HG03060 (cell line): ENCODE data around the gene KLHL25.

Experiments
- ATAC-seq: cut with Tn5 transposase; IDR thresholded peaks from one replicate; pipeline ENCODE4 v1.9.1; 2021; ENCODE audit warnings: low read depth, moderate number of reproducible peaks; ENCODE audit not compliant: unreplicated experiment

Gene KLHL25

GRCh38 chr15:85750319-85751290 is 44.1 kb downstream of the KLHL25 start:
- ATAC-seq, result no peak

GRCh38 chr15:85749261-85750151 is 45.2 kb downstream of the KLHL25 start:
- no peak for ATAC-seq

- no peak for ATAC-seq
Measured at GRCh38 chr15:85748729-85749128, 46.0 kb downstream of the KLHL25 start.

- ATAC-seq, result no peak
Measured at GRCh38 chr15:85748176-85748575, 46.5 kb downstream of the KLHL25 start.

GRCh38 chr15:85746641-85747040 is 48.1 kb downstream of the KLHL25 start:
- ATAC-seq, result no peak

GRCh38 chr15:85745525-85746150 is 49.1 kb downstream of the KLHL25 start:
- ATAC-seq, result no peak

GRCh38 chr15:85745023-85745422 is 49.7 kb downstream of the KLHL25 start:
- no peak for ATAC-seq

- ATAC-seq, result no peak
Measured at GRCh38 chr15:85744579-85744978, 50.1 kb downstream of the KLHL25 start.

- no peak for ATAC-seq
Measured at GRCh38 chr15:85743392-85744055, 51.2 kb downstream of the KLHL25 start.

GRCh38 chr15:85742186-85742821 is 52.4 kb downstream of the KLHL25 start:
- no peak for ATAC-seq

GRCh38 chr15:85741662-85742061 is 53.1 kb downstream of the KLHL25 start:
- no peak for ATAC-seq

GRCh38 chr15:85741021-85741421 is 53.7 kb downstream of the KLHL25 start:
- no peak for ATAC-seq

- ATAC-seq, result no peak
Measured at GRCh38 chr15:85737061-85737460, 57.7 kb downstream of the KLHL25 start.

- no peak for ATAC-seq
Measured at GRCh38 chr15:85733416-85733815, 61.3 kb downstream of the KLHL25 start.

- no peak for ATAC-seq
Measured at GRCh38 chr15:85730001-85730820, 64.5 kb downstream of the KLHL25 start.

- ATAC-seq, result no peak
Measured at GRCh38 chr15:85727068-85727467, 67.7 kb downstream of the KLHL25 start.

GRCh38 chr15:85726454-85726853 is 68.3 kb downstream of the KLHL25 start:
- no peak for ATAC-seq

- ATAC-seq, result no peak
Measured at GRCh38 chr15:85725564-85725963, 69.2 kb downstream of the KLHL25 start.

- ATAC-seq, result no peak
Measured at GRCh38 chr15:85725019-85725418, 69.7 kb downstream of the KLHL25 start.
